K562 (cell line): Measurements from ENCODE around the gene SHISA6. TPM values are rescaled to one million over a fixed set of nuclear protein-coding genes. Genes with fewer than 3 reads are reported as not detected.

Source experiments
- ATAC-seq: fragments of 200-7000 bp; cut with Tn5 transposase; 3 replicates; pipeline ENCODE4 v1.9.1; 2020; ENCODE audit warnings: moderate library complexity
- BruUV-seq: library from RNA; stranded (reverse); fragments of 400-500 nt; replicated peaks from 2 replicates; lab custom pipeline; 2021; lab: Mats Ljungman, UMichigan
- CTCF ChIA-PET: fragments of 300-600 bp; formaldehyde crosslinking; extraction: SDS; loops from one replicate; lab custom pipeline; 2021; ENCODE audit warnings: low intra/inter-chr PET ratio; lab: Yijun Ruan, JAX
- POLR2A ChIA-PET: fragments of 300-600, 350-650 bp; sonication (Branson Sonifier 250); formaldehyde crosslinking; extraction: SDS; loops from one replicate; lab custom pipeline; 2021; ENCODE audit warnings: antibody characterized with exemption, inconsistent platforms; lab: Yijun Ruan, JAX
- DNase-seq, 4 experiments: peaks; one replicate each; pipeline versions ENCODE4 v3.0.0 to v3.0.0-alpha.2; 2011 to 2018; ENCODE audit warnings: low spot score in 3 of 4, mixed read lengths in 3 of 4; ENCODE audit errors: extremely low read depth in 1 of 4
- FAIRE-seq: peaks from 2 replicates; lab custom pipeline; 2011; peaks lifted over from hg19 to GRCh38; lab: Jason Lieb, UNC
- H2AFZ ChIP-seq: 2 replicates; pipeline ENCODE4 v1.6.0; 2011; ENCODE audit warnings: low read depth, low read length, control low read depth, inconsistent platforms
- H3K27ac ChIP-seq: fragments of 200-600 bp; 3 replicates; pipeline ENCODE4 v1.8.0; 2011; ENCODE audit warnings: low read depth, mild to moderate bottlenecking, control low read depth, inconsistent platforms, low read length, moderate library complexity, mixed read lengths; ENCODE audit errors: extremely low read depth
- H3K27me3 ChIP-seq, 2 experiments: fragments of 300-600 bp in 1 of 2; 2 replicates in 1 of 2; 3 replicates in 1 of 2; pipeline versions ENCODE4 v1.6.0 to v1.8.0; 2011; ENCODE audit warnings: inconsistent platforms in 2 of 2, low read length in 2 of 2, mild to moderate bottlenecking in 1 of 2, mixed read lengths in 1 of 2, moderate library complexity in 1 of 2; ENCODE audit not compliant: control insufficient read depth in 2 of 2, insufficient read depth in 2 of 2
- H3K36me3 ChIP-seq: fragments of 300-600 bp; 3 replicates; pipeline ENCODE4 v1.8.0; 2011; ENCODE audit warnings: mild to moderate bottlenecking, low read length, inconsistent platforms; ENCODE audit not compliant: control insufficient read depth, insufficient read depth
- H3K4me1 ChIP-seq, 2 experiments: fragments of 200-600 bp in 1 of 2; replicated peaks in 1 of 2; 2 replicates in 1 of 2; 3 replicates in 1 of 2; pipeline versions ENCODE4 v1.5.1 to v1.8.0; 2011; ENCODE audit warnings: inconsistent platforms in 2 of 2, low read length in 2 of 2, mild to moderate bottlenecking in 1 of 2, mixed read lengths in 1 of 2, moderate library complexity in 1 of 2; ENCODE audit not compliant: control insufficient read depth in 2 of 2, insufficient read depth in 2 of 2
- H3K4me2 ChIP-seq: 2 replicates; pipeline ENCODE4 v1.6.1; 2011; ENCODE audit warnings: low read length, control low read depth, inconsistent platforms, mixed read lengths; ENCODE audit not compliant: insufficient read depth
- H3K4me3 ChIP-seq: fragments of 200-600 bp; sonication (generic), shearing (Covaris generic); 2 replicates; pipeline ENCODE4 v1.5.1; 2016; ENCODE audit warnings: control low read depth, inconsistent platforms
- H3K79me2 ChIP-seq: fragments of 200-600 bp; 3 replicates; pipeline ENCODE4 v1.8.0; 2011; ENCODE audit warnings: low read length, inconsistent platforms; ENCODE audit not compliant: control insufficient read depth, insufficient read depth
- H3K9ac ChIP-seq, 2 experiments: 2 replicates each; pipeline versions ENCODE4 v1.6.0 to v1.6.1; 2011; ENCODE audit warnings: low read depth in 2 of 2, low read length in 2 of 2, control low read depth in 1 of 2, inconsistent platforms in 1 of 2, mild to moderate bottlenecking in 1 of 2, mixed read lengths in 1 of 2; ENCODE audit not compliant: insufficient read depth in 1 of 2
- H3K9me1 ChIP-seq: one replicate; pipeline ENCODE4 v1.6.0; 2011; ENCODE audit warnings: inconsistent platforms, mild to moderate bottlenecking, low read length, moderate library complexity; ENCODE audit not compliant: control insufficient read depth, insufficient read depth
- H3K9me3 ChIP-seq: replicated peaks from 2 replicates; pipeline ENCODE4 v1.5.1; 2011; ENCODE audit warnings: low read depth, low read length, inconsistent platforms; ENCODE audit not compliant: control insufficient read depth, insufficient read depth
- H4K20me1 ChIP-seq: replicated peaks from 2 replicates; pipeline ENCODE4 v1.6.1; 2011; ENCODE audit warnings: low read length, inconsistent platforms, mixed read lengths; ENCODE audit not compliant: control insufficient read depth, insufficient read depth
- EP300 ChIP-seq: IDR thresholded peaks from 2 replicates; pipeline ENCODE4 v1.6.1; 2012; ENCODE audit warnings: low read length, improper control_type of control experiment
- FUS ChIP-seq: fragments of 200-400 bp; formaldehyde crosslinking; optimal IDR thresholded peaks from 2 replicates; pipeline ENCODE3; 2017; ENCODE audit warnings: low read depth, low read length
- NCOA2 ChIP-seq, 2 experiments: fragments of 450-650 bp; IDR thresholded peaks; 2 replicates each; pipeline ENCODE4 v1.6.1; 2018; ENCODE audit warnings: mild to moderate bottlenecking in 2 of 2, moderate library complexity in 1 of 2; ENCODE audit not compliant: partially characterized antibody in 2 of 2
- OTX1 ChIP-seq: fragments of 450-650 bp; formaldehyde crosslinking; IDR thresholded peaks from 2 replicates; pipeline ENCODE4 v1.4.0; 2022; ENCODE audit warnings: mild to moderate bottlenecking
- SP1 ChIP-seq: sonication (generic); formaldehyde crosslinking; IDR thresholded peaks from 2 replicates; pipeline ENCODE4 v1.8.1; 2022; ENCODE audit warnings: mild to moderate bottlenecking, missing genetic modification reagents
- ZNF584 ChIP-seq: fragments of 200-800 bp; sonication (Bioruptor generic); IDR thresholded peaks from 2 replicates; pipeline ENCODE4 v1.6.1; 2016; ENCODE audit warnings: low read depth, mild to moderate bottlenecking, missing genetic modification characterization, missing compliant biosample characterization
- WGBS: fragments of 100-300 bp; shearing (Covaris generic); methylation state at CpG from one replicate; pipeline ENCODE4 v1.1.6; 2016; ENCODE audit warnings: low coverage, mixed read lengths; ENCODE audit not compliant: insufficient coverage; ENCODE audit errors: missing lambda C conversion rate; 5-methylcytosine and 5-hydroxymethylcytosine counted together
- in situ Hi-C: fragments of 300-500 bp; cut with MboI; formaldehyde crosslinking; loops from 4 replicates; pipeline ENCODE4 v1.15.0; 2018; ENCODE audit warnings: inconsistent platforms, mixed read lengths
- intact Hi-C: fragments of 100-400 bp; cut with micrococcal nuclease; formaldehyde crosslinking; loops from 2 replicates; pipeline ENCODE4 v1.14.2; 2022
- polyA plus RNA-seq, 8 experiments: library from polyadenylated mRNA; depleted of rRNA in 4 of 8; stranded (reverse) in 5 of 8; unstranded in 3 of 8; fragments of >200 nt; fragmentation: Nextera tagmentation in 2 of 8; fragmentation: Illumina TruSeq in 1 of 8; extraction: Ambion mirVana in 2 of 8; extraction: Trizol in 1 of 8; gene quantifications; 2 replicates each; pipeline versions ENCODE4 v1.2.1 to v1.2.3, GENCODE V29; 2011 to 2014; ENCODE audit warnings: inconsistent platforms in 1 of 8, missing spikeins in 1 of 8
- total RNA-seq, 7 experiments: library from RNA; depleted of rRNA in 6 of 7; stranded (reverse); fragments of >200 nt in 6 of 7; fragmentation: Illumina TruSeq in 2 of 7; extraction: Trizol in 2 of 7; gene quantifications; 2 replicates each; pipeline versions ENCODE4 v1.2.1 to v1.2.3, GENCODE V29; 2011 to 2021; ENCODE audit warnings: low replicate concordance in 1 of 7
- TF ChIP-seq, protein P1 (sequence below): fragments of 450-650 bp; IDR thresholded peaks from 2 replicates; pipeline ENCODE4 v1.6.1; 2016
- TF ChIP-seq, protein P2 (sequence below): fragments of 150-350 bp; IDR thresholded peaks from 2 replicates; pipeline ENCODE4 v1.6.1; 2014; ENCODE audit warnings: low read depth, mild to moderate bottlenecking, low read length, borderline replicate concordance
- TF ChIP-seq, protein P3 (sequence below): sonication (generic); formaldehyde crosslinking; IDR thresholded peaks from 2 replicates; pipeline ENCODE4 v1.5.0; 2020; ENCODE audit warnings: missing genetic modification reagents
- TF ChIP-seq, protein P4 (sequence below), 2 experiments: fragments of 200-800 bp in 1 of 2; sonication (Bioruptor generic) in 1 of 2; sonication (generic) in 1 of 2; formaldehyde crosslinking in 1 of 2; IDR thresholded peaks in 1 of 2; conservative IDR thresholded peaks in 1 of 2; 2 replicates each; pipeline versions ENCODE4 v1.5.0 to v1.6.1; 2016 to 2020; ENCODE audit warnings: missing compliant biosample characterization in 1 of 2, missing genetic modification characterization in 1 of 2, missing genetic modification reagents in 1 of 2
- TF ChIP-seq, protein P5 (sequence below): fragments of 250-450 bp; sonication (Bioruptor Pico); IDR thresholded peaks from 2 replicates; pipeline ENCODE4 v1.8.0; 2021; ENCODE audit warnings: moderate library complexity, mild to moderate bottlenecking, inconsistent platforms

Gene SHISA6
- total and polyA plus RNA-seq, 9 of the 15 experiments (the other 6 are each of a cell fraction or from before 2014, with no cell fraction given): not detected

DNA sequence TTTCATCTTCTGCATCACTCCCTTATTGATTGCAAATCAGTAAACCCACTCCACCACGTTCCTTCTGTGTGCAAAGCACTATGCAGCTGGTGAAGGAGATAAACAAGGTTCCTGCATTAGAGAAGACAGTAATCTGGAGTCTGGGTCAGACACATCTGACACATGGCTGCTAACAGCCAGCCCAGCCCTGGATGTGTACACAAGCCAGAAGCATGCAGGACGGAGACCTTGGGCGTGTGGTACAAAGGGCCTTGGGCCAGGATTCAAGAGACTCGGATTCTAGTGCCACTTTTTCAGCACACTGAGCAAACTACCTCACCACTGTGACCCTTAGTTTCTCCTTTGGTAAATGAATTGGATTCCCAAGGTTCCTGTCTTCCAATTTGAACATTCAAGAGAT is 270.7 kb downstream of the SHISA6 start:
- BruUV-seq: no TSS peak
- ChIA-PET CTCF (no interaction called here), POLR2A (no interaction called here)
- ATAC-seq (no peak), DNase-seq (no peak), FAIRE-seq (no peak)
- Histone ChIP-seq H3K9ac (no peak overlapping the region), H3K4me1 (no peaks in the 10 kb centered on the region), H3K36me3 (no peaks in the 10 kb centered on the region), H3K27ac (no peak overlapping the region), H3K27me3 (no peaks in the 10 kb centered on the region), H2AFZ (no peak overlapping the region), H3K4me3 (no peak overlapping the region), H3K4me2 (no peak overlapping the region), H3K9me1 (no peaks in the 10 kb centered on the region), H3K9me3 (no peaks in the 10 kb centered on the region), H3K79me2 (no peaks in the 10 kb centered on the region), H4K20me1 (no peaks in the 10 kb centered on the region)
- intact Hi-C loops (no loop called here), in situ Hi-C loops (no loop called here)
- WGBS: 2% methylated on average over 4 of the region's 4 CpGs
- TF ChIP-seq EP300 (no peak), NCOA2 (IDR thresholded peaks at IDR 0.05; ENCODE audit: partially characterized antibody in 2 of 2) (no peak), OTX1 (CRISPR knock-in tag) (no peak), ZNF584 (no peak), SP1 (CRISPR knock-in tag) (no peak), FUS (no peak)
- TF ChIP-seq, protein P1, sequence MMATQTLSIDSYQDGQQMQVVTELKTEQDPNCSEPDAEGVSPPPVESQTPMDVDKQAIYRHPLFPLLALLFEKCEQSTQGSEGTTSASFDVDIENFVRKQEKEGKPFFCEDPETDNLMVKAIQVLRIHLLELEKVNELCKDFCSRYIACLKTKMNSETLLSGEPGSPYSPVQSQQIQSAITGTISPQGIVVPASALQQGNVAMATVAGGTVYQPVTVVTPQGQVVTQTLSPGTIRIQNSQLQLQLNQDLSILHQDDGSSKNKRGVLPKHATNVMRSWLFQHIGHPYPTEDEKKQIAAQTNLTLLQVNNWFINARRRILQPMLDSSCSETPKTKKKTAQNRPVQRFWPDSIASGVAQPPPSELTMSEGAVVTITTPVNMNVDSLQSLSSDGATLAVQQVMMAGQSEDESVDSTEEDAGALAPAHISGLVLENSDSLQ: no peak
- TF ChIP-seq, protein P2, sequence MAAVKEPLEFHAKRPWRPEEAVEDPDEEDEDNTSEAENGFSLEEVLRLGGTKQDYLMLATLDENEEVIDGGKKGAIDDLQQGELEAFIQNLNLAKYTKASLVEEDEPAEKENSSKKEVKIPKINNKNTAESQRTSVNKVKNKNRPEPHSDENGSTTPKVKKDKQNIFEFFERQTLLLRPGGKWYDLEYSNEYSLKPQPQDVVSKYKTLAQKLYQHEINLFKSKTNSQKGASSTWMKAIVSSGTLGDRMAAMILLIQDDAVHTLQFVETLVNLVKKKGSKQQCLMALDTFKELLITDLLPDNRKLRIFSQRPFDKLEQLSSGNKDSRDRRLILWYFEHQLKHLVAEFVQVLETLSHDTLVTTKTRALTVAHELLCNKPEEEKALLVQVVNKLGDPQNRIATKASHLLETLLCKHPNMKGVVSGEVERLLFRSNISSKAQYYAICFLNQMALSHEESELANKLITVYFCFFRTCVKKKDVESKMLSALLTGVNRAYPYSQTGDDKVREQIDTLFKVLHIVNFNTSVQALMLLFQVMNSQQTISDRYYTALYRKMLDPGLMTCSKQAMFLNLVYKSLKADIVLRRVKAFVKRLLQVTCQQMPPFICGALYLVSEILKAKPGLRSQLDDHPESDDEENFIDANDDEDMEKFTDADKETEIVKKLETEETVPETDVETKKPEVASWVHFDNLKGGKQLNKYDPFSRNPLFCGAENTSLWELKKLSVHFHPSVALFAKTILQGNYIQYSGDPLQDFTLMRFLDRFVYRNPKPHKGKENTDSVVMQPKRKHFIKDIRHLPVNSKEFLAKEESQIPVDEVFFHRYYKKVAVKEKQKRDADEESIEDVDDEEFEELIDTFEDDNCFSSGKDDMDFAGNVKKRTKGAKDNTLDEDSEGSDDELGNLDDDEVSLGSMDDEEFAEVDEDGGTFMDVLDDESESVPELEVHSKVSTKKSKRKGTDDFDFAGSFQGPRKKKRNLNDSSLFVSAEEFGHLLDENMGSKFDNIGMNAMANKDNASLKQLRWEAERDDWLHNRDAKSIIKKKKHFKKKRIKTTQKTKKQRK: no peak
- TF ChIP-seq, protein P3, sequence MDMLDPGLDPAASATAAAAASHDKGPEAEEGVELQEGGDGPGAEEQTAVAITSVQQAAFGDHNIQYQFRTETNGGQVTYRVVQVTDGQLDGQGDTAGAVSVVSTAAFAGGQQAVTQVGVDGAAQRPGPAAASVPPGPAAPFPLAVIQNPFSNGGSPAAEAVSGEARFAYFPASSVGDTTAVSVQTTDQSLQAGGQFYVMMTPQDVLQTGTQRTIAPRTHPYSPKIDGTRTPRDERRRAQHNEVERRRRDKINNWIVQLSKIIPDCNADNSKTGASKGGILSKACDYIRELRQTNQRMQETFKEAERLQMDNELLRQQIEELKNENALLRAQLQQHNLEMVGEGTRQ (CRISPR knock-in tag): no peak
- TF ChIP-seq, protein P4, sequence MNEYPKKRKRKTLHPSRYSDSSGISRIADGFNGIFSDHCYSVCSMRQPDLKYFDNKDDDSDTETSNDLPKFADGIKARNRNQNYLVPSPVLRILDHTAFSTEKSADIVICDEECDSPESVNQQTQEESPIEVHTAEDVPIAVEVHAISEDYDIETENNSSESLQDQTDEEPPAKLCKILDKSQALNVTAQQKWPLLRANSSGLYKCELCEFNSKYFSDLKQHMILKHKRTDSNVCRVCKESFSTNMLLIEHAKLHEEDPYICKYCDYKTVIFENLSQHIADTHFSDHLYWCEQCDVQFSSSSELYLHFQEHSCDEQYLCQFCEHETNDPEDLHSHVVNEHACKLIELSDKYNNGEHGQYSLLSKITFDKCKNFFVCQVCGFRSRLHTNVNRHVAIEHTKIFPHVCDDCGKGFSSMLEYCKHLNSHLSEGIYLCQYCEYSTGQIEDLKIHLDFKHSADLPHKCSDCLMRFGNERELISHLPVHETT (CRISPR knock-in tag; conservative IDR thresholded peaks at IDR 0.05 in 1 of 2, IDR thresholded peaks at IDR 0.05 in 1 of 2): no peak
- TF ChIP-seq, protein P5, sequence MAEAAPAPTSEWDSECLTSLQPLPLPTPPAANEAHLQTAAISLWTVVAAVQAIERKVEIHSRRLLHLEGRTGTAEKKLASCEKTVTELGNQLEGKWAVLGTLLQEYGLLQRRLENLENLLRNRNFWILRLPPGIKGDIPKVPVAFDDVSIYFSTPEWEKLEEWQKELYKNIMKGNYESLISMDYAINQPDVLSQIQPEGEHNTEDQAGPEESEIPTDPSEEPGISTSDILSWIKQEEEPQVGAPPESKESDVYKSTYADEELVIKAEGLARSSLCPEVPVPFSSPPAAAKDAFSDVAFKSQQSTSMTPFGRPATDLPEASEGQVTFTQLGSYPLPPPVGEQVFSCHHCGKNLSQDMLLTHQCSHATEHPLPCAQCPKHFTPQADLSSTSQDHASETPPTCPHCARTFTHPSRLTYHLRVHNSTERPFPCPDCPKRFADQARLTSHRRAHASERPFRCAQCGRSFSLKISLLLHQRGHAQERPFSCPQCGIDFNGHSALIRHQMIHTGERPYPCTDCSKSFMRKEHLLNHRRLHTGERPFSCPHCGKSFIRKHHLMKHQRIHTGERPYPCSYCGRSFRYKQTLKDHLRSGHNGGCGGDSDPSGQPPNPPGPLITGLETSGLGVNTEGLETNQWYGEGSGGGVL (CRISPR knock-in tag): no peak
